ENCODE measurements around the gene SELENBP1.
"Not testable (repeated sequence)": the region's sequence is repeated elsewhere in the genome, so short reads cannot be mapped to it uniquely, and the experiment has no call there.

The SELENBP1 gene

GRCh38 chr1:151372058-151372934 is at the start of gene SELENBP1:
TSS of gene SELENBP1 (minus strand) at chr1:151372705. CDS start at chr1:151372641, 64 bp downstream.
- no peak for DNase-seq

DNA sequence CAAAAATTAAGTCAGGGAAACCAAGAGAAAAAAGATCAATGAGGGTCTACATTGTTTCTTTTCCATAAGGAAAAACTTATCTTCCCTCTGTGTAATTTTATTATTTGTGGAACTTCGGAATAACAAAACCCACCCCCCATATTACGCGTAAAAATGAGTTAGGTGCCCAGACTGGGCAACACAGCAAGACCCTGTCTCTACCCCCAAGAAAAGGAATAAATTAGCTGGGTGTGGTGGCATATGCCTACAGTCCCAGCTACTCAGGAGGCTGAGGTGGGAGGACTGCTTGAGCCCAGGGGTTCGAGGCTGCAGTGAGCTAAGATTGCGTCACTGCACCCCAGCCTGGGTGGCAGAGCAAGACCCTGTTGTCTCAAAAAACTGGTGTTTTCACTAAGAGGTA is 47.3 kb upstream of the SELENBP1 start:
- no peak for DNase-seq

DNA sequence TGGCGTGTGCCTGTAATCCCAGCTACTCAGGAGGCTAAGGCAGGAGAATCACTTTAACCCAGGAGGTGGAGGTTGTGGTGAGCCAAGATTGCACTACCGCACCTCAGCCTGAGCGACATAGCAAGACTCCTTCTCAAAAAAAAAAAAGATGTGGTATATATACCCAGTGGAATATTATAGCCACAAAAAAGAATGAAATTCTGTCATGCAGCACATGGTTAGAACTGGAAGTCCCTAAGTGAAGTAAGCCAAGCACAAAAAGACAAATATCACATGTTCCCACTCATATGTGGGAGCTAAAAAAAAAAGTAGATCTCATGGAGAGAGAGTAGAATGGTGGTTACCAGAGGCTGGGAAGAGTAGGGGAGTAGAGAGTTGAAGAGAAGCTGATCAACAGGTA is 45.6 kb upstream of the SELENBP1 start:
- no peak for DNase-seq

DNA sequence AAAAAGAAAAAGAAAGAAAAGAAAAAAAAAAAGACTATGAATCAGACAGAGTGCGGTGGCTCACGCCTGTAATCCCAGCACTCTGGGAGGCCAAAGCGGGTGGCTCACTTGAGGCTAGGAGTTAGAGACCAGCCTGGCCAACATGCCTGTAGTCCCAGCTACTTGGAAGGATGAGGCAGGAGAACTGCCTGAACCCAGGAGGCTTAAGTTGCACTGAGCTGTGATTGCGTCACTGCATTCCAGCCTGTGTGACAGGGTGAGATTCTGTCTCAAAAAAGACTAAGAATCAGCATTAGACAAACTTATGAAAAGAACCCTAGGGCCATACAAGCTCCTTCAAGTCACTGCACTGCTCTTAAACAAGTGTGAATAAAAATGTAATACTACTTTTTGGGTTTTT is 43.7 kb upstream of the SELENBP1 start:
- no peak for DNase-seq

DNA sequence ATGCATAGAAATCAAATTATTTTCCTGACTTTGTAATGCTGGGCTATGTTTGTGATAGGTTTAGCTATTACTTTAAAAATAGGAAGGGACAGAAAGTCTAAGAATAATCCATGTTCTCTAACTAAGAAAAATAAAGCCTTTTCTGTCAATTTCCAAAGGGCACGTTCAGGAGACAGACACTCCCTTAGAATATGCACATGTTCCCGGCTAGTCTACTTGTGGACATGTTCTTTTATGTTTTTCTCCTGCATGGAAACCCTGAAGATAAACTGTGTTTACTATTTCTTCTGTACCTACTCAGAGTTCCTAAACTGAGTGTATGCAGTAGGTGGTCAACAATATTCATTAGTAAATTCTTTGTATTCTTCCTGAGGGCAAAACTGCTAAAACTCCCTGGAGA is 39.4 kb upstream of the SELENBP1 start:
- DNase-seq: no peak

- no peak for DNase-seq
Measured at GRCh38 chr1:151408891-151409290, 36.4 kb upstream of the SELENBP1 start.

GRCh38 chr1:151407304-151407703 is 34.8 kb upstream of the SELENBP1 start:
- DNase-seq: no peak

GRCh38 chr1:151406176-151406575 is 33.7 kb upstream of the SELENBP1 start:
- DNase-seq: no peak

DNA sequence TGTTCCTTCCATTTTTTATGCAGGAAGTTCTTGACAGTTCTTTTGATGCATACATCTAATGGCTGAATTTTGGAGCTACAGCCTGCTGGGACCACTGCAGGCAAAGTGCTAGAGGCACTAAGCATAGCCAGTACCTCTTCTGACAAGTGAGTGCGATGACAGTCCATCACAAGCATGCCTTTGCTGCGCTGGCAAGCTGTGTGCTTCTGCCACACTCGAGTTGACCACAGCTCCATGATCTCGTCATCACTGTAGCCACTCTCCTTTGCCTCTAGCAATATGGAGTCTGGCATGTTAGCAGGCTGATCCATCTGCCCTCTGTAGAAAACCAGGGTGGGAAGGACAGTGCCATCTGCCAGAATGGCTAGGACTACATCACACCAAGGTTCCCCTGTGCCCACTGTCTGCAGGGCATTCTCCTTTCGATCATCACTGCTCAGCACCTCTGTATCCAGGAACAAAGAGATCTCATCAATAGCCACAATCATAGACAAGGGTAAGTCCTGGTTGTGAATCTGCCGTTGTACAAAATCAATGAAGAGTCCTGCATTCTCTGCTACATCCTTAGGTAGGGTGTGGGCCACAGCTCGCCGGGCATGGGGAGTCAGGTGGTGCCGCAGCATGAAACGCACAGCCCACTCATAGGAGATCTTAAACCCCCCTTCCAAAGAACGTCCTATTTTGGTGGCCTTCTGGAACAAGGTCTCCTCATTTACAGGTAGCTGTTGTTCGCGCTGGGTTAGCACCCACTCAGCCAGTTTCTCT is 32.9 kb upstream of the SELENBP1 start:
- DNase-seq: no peak

GRCh38 chr1:151403612-151404011 is 31.1 kb upstream of the SELENBP1 start:
- no peak for DNase-seq

DNA sequence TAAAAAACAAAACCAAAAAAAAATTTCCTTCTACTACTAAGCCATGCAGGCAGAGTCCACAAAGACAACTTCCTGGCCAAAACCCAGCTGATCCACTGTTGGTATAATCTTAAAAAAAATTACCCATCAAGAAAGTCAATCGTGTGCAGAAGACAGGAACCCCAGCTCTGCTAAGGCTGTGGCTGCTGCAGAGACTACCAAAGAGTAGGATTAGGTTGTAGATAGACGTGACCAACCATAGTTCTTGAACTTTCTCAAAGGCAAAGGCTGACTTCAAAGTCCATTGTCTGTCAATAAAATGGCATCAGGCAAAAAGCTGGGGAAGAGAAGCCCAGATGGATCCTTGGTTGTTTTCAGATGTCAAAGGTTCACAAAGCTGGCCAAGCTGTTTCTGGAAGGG is 30.3 kb upstream of the SELENBP1 start:
- DNase-seq: no peak

GRCh38 chr1:151401860-151402259 is 29.4 kb upstream of the SELENBP1 start:
- DNase-seq: no peak

DNA sequence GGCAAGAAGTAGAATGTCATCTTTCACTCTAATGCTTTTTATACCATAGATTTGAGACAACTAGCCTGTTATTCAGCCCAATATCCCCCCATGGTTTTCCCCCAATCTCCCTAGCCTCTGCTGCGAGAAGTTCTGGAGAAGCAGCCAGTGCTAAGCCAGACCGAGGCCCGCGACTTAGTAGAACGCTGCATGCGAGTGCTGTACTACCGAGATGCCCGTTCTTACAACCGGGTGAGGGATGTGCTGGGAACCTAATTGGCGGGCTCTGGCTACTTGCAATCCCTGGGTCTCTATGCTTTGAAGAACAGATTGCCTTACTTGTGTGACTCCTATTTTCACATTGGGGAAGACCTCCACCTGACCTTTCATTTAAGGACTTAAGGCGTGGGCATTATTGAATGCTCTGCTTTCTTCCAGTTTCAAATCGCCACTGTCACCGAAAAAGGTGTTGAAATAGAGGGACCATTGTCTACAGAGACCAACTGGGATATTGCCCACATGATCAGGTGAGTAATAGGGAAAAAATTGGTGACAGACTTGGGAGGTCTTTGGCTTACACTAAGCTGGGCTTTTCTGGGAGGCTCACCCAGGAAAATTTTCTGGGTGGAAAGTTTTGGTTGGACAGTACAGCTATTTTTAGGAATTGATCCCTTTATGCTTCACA is 28.8 kb upstream of the SELENBP1 start:
- DNase-seq: no peak

DNA sequence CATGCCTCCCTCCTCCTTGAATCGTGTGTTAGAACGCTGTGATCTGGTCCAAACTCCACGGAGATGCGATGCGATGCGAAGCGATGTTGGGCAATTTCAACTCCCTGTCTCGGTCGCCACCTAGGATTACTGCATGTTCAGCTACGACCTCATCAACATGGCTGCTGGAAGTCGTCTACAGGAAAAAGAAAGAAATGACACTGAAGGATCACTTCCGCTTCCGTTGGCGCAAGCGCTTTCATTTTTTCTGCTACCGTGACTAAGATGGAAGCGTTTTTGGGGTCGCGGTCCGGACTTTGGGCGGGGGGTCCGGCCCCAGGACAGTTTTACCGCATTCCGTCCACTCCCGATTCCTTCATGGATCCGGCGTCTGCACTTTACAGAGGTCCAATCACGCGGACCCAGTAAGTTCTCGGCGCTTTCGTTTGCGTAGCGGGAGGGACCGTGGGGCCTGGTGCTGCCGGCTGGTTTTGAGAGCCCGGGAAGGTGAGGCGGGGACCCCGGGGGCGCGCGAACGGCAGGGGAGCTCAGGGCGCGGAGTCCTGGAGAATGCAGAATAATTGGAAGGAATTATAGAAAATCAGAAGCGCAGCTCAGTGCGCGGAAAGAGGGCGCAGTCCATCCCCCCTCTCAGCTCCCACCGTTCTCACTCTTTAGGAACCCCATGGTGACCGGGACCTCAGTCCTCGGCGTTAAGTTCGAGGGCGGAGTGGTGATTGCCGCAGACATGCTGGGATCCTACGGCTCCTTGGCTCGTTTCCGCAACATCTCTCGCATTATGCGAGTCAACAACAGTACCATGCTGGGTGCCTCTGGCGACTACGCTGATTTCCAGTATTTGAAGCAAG is 27.0 kb upstream of the SELENBP1 start, which contains the start of gene PSMB4:
TSS of gene PSMB4 (plus strand) at position 250 of the 848 bp plus-strand sequence. CDS start at position 265, 15 bp downstream.
- DNase-seq: peak; percentile 88

GRCh38 chr1:151396265-151396664 is 23.8 kb upstream of the SELENBP1 start:
- not testable (repeated sequence) for DNase-seq

- no peak for DNase-seq
Measured at GRCh38 chr1:151393583-151393982, 21.1 kb upstream of the SELENBP1 start.

- DNase-seq: no peak
Measured at GRCh38 chr1:151391079-151391563, 18.6 kb upstream of the SELENBP1 start.

DNA sequence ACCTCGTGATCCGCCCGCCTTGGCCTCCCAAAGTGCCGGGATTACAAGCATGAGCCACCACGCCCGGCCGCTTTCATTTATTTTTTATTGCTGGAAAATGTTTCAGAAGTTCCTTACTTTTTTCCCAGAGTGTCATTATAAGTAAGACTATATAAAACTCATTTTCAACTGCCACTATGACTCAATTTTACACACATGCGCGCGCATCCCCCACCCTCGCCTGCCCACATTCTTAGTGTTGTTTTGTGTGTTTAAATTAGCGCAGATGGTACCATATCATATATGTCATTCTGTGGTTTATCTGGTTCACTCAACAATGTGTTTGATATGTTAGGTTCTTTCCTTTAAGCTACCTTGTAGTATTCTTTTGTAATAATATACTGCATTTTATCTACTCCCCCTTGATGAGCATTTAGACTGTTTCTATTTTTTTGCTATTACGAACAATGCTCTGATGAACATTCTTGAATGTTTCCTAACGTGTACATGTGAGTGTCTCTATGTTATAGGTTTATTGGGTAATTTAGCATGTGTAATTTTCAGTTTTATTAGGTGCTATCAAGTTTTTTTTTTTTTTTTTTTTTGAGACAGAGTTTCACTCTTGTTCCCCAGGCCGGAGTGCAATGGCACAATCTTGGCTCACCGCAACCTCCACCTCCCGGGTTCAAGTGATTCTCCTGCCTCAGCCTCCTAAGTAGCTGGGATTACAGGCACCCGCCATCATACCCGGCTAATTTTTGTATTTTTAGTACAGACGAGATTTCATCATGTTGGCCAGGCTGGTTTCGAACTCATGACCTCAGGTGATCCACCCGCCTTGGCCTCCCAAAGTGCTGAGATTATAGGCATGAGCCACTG is 17.9 kb upstream of the SELENBP1 start:
- DNase-seq: not testable (repeated sequence)

- DNase-seq: no peak
Measured at GRCh38 chr1:151386002-151386401, 13.5 kb upstream of the SELENBP1 start.

DNA sequence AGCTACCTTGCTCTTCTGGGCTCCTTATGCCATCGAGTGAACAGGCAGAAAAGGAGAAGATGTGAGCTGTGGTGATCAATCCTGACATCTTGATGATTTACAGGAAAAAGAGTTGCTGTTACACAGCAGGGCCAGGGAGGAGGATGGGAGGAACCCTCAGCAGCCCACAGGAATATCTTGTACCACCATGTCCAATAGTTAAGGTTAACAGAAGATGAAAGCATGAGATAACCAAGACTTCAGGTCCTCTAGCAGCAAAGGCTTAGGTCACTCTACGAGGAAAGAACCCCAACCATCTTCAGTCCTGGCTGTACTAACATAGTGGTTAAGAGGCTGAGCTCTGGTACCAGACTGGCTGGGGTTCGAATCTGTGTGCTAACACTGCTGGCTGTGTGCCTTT is 12.1 kb upstream of the SELENBP1 start:
- no peak for DNase-seq

Measured in activated CD8-positive, alpha-beta memory T cell treated with anti-CD3 and anti-CD28 coated beads for 24 hours (primary cell).